ENCODE data around the gene BACE2.
"Not testable (repeated sequence)": the region's sequence is repeated elsewhere in the genome, so short reads cannot be mapped to it uniquely, and the experiment has no call there.

The BACE2 gene

GRCh38 chr21:41231060-41231459 is 63.1 kb downstream of the BACE2 start:
- no peak for TF ChIP-seq CTCF (IDR thresholded peaks at IDR 0.05; ENCODE audit: extremely low read depth, missing control alignments)
- DNase-seq (ENCODE audit: low spot score) = no peak

GRCh38 chr21:41232013-41232412 is 64.1 kb downstream of the BACE2 start:
- no peak for DNase-seq (ENCODE audit: low spot score)
- TF ChIP-seq CTCF (IDR thresholded peaks at IDR 0.05; ENCODE audit: extremely low read depth, missing control alignments) = no peak

- no peak for TF ChIP-seq CTCF (IDR thresholded peaks at IDR 0.05; ENCODE audit: extremely low read depth, missing control alignments)
Measured at GRCh38 chr21:41233916-41234315, 66.0 kb downstream of the BACE2 start.

GRCh38 chr21:41234569-41234968 is 66.6 kb downstream of the BACE2 start:
- TF ChIP-seq CTCF (IDR thresholded peaks at IDR 0.05; ENCODE audit: extremely low read depth, missing control alignments) = no peak
- DNase-seq (ENCODE audit: low spot score) = no peak

More at GRCh38 chr21:41233916-41234315, 66.0 kb downstream of the BACE2 start:
- no peak for DNase-seq (ENCODE audit: low spot score)

GRCh38 chr21:41235201-41235600 is 67.2 kb downstream of the BACE2 start:
- no peak for TF ChIP-seq CTCF (IDR thresholded peaks at IDR 0.05; ENCODE audit: extremely low read depth, missing control alignments)
- DNase-seq (ENCODE audit: low spot score) = no peak

GRCh38 chr21:41236352-41236973 is 68.5 kb downstream of the BACE2 start:
- DNase-seq (ENCODE audit: low spot score) = no peak
- no peak for TF ChIP-seq CTCF (IDR thresholded peaks at IDR 0.05; ENCODE audit: extremely low read depth, missing control alignments)

GRCh38 chr21:41238081-41238796 is 70.3 kb downstream of the BACE2 start:
- DNase-seq (ENCODE audit: low spot score) = not testable (repeated sequence)

- TF ChIP-seq CTCF (IDR thresholded peaks at IDR 0.05; ENCODE audit: extremely low read depth, missing control alignments) = no peak
- no peak for DNase-seq (ENCODE audit: low spot score)
Measured at GRCh38 chr21:41240040-41240439, 72.1 kb downstream of the BACE2 start.
